Spleen (tissue), 7 donors: ENCODE measurements around the gene ECT2.

ENCODE experiments used
- CTCF ChIP-seq, 11 experiments: fragments of 200-600 bp in 7 of 11; fragments of 450-650 bp in 4 of 11; sonication (generic) in 4 of 11; IDR thresholded peaks in 8 of 11; conservative IDR thresholded peaks in 3 of 11; 1 replicate in 7 of 11; 2 replicates in 4 of 11; pipeline versions ENCODE4 v1.4.0 to v1.8.0; 2016 to 2021; ENCODE audit warnings: antibody characterized with exemption in 11 of 11, inconsistent platforms in 4 of 11, mild to moderate bottlenecking in 1 of 11
- POLR2A ChIP-seq, 3 donors: fragments of 450-650 bp; IDR thresholded peaks; one replicate each; pipeline ENCODE4 v1.5.1; 2017; ENCODE audit warnings: antibody characterized with exemption in 3 of 3, mild to moderate bottlenecking in 1 of 3
- POLR2AphosphoS5 ChIP-seq, 3 donors: sonication (generic); formaldehyde crosslinking; IDR thresholded peaks; one replicate each; pipeline ENCODE4 v1.5.1; 2017; ENCODE audit warnings: antibody characterized with exemption in 3 of 3
- donor health status: DM: no; HTN: no; CAD: no; lungs with moderate emphysema.
- donor health status: DM: no; HTN: no; CAD: no.
- donor health status: DM: no; HTN: no; CAD: no.

DNA sequence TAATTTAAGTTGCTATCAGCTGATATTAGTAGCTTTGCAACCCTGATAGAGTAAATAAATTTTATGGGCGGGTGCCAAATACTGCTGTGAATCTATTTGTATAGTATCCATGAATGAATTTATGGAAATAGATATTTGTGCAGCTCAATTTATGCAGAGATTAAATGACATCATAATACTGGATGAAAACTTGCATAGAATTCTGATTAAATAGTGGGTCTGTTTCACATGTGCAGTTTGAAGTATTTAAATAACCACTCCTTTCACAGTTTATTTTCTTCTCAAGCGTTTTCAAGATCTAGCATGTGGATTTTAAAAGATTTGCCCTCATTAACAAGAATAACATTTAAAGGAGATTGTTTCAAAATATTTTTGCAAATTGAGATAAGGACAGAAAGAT lies 70.0 kb downstream of the ECT2 start:
- TF ChIP-seq POLR2A (IDR thresholded peaks at IDR 0.05) (no peak), POLR2AphosphoS5 (IDR thresholded peaks at IDR 0.05) (no peak), CTCF (IDR thresholded peaks at IDR 0.05 in 8 of 11, conservative IDR thresholded peaks at IDR 0.05 in 3 of 11) (no peak)
